ENCODE results near the gene ACOT7. TPM values are rescaled to one million over a fixed set of nuclear protein-coding genes. Genes with fewer than 3 reads are reported as not detected.
A peak's percentile ranks its signal among the peaks of the same experiment; 100 is the strongest.

ACOT7 gene
- polyA plus RNA-seq, 1 experiment, result 157 TPM

GRCh38 chr1:6392809-6393399 is 663 bp downstream of the ACOT7 start:
- Histone ChIP-seq H3K36me3 (ENCODE audit: control insufficient read depth, insufficient read depth, low read length) (no peaks in the 10 kb centered on the region), H3K4me3 (ENCODE audit: low read depth, low read length) (peak overlapping the region; percentile 72), H3K27me3 (ENCODE audit: control insufficient read depth, insufficient read depth, low read length) (no peaks in the 10 kb centered on the region; the same call in 1 of the 2 replicates)
- POLR2A ChIA-PET, result interaction anchor here (0.6 kb wide), 1 partner anchor 63 kb away, joined by 5 read pairs; no protein-coding TSS in a partner anchor
- CTCF ChIA-PET, result interaction anchor here (0.7 to 1.3 kb wide), 5 partner anchors 9 to 98 kb away, joined by 3 to 4 read pairs (median 3); partner anchors contain the start of gene PLEKHG5
- TF ChIP-seq CTCF (IDR thresholded peaks at IDR 0.05; ENCODE audit: insufficient read depth, low read depth, low read length), result no peak
- DNase-seq (ENCODE audit: low read depth), result no peak

DNA sequence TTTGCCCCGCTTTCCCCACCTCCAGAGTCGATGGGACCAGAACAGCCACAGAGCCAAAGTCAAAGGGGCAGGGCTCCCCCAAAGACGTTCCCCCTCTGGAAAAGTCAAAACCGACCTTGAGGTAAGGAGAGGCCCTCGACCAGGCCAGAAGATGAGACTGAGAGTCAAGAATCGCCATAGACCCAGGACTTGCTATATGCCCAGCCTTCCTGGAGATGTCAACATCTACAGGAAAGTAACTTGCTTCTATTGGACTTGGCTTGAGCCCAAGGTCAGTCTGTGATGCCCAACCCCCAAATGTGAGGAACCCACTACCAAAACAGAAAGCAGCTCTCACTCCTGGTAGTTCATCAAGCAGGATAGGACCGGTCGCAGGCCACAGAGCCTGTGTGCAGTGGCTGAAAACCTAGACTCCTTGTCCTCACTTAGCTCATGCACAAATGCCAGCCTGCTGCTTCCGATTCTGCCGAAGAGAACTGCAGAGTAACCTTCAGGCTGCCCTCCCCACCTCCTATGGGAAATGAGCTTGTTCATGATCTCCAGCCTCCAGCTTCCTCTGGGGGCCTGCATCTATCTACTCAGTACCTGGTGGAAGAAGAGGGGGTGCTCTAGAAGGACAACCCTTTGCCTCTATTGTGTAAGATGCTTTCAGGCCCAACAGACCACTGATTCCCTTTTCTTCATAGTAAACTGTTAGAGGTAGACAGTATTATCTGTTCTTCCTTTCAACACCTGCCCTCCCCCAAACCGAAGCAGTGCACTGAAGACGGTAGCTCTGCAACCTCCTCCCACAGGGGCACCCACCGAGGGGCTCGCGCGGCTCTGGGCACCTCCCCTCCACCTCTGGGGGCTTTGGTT is 1.4 kb downstream of the ACOT7 start:
- ChIA-PET POLR2A (no interaction called here), CTCF (interaction anchor here (0.7 to 1.3 kb wide), 4 partner anchors 9 to 99 kb away, joined by 3 to 4 read pairs (median 4); partner anchors contain the start of gene PLEKHG5)
- Histone ChIP-seq H3K4me3 (ENCODE audit: low read depth, low read length) (peak overlapping the region; percentile 72), H3K27me3 (ENCODE audit: control insufficient read depth, insufficient read depth, low read length) (no peaks in the 10 kb centered on the region), H3K36me3 (ENCODE audit: control insufficient read depth, insufficient read depth, low read length) (no peaks in the 10 kb centered on the region)
- TF ChIP-seq CTCF (IDR thresholded peaks at IDR 0.05; ENCODE audit: insufficient read depth, low read depth, low read length), result no peak
- DNase-seq (ENCODE audit: low read depth), result no peak

DNA sequence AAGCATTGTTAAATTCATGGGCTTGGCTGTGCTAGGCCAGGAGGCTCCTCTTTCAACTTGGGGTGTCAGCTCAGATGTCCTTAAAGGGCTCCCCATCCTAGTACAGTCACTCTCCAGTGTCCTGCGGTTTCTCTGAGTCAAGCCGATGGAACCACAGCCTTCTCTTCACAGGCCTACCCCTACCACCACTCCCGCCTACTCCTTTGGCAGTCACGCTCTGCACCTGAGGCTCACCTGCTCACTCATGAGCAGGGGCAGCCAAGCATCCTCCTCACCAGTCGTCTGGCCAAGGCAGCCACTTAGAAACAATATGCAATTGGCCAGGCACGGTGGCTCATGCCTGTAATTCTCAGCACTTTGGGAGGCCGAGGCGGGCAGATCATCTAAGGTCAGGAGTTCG is 3.6 kb downstream of the ACOT7 start:
- Histone ChIP-seq H3K36me3 (ENCODE audit: control insufficient read depth, insufficient read depth, low read length) (no peaks in the 10 kb centered on the region), H3K27me3 (ENCODE audit: control insufficient read depth, insufficient read depth, low read length) (no peaks in the 10 kb centered on the region), H3K4me3 (ENCODE audit: low read depth, low read length) (no peak overlapping the region)
- no peak for DNase-seq (ENCODE audit: low read depth)
- no peak for TF ChIP-seq CTCF (IDR thresholded peaks at IDR 0.05; ENCODE audit: insufficient read depth, low read depth, low read length)
- CTCF ChIA-PET, result no interaction called here
- POLR2A ChIA-PET, result no interaction called here

- POLR2A ChIA-PET, result interaction anchor here (0.6 kb wide), 1 partner anchor 20 kb away, joined by 18 read pairs; no protein-coding TSS in a partner anchor
- no peaks in the 10 kb centered on the region for H3K36me3 ChIP-seq (ENCODE audit: control insufficient read depth, insufficient read depth, low read length)
- no peaks in the 10 kb centered on the region for H3K27me3 ChIP-seq (ENCODE audit: control insufficient read depth, insufficient read depth, low read length)
- no peak overlapping the region for H3K4me3 ChIP-seq (ENCODE audit: low read depth, low read length)
- DNase-seq (ENCODE audit: low read depth), result no peak
- no peak for TF ChIP-seq CTCF (IDR thresholded peaks at IDR 0.05; ENCODE audit: insufficient read depth, low read depth, low read length)
- CTCF ChIA-PET, result interaction anchor here (0.7 to 1.2 kb wide), 4 partner anchors 8 to 51 kb away, joined by 3 read pairs; no protein-coding TSS in a partner anchor
Observed at GRCh38 chr1:6386371-6386949, 7.1 kb downstream of the ACOT7 start.

Data from BJ (cell line).